PC-3 (cell line): ENCODE results near the gene IGDCC3.

Experiments
- EZH2 ChIP-seq: fragments of 300-600 bp; sonication (generic); IDR thresholded peaks from one replicate; pipeline ENCODE4 v1.6.1; 2017; ENCODE audit warnings: antibody characterized with exemption, mild to moderate bottlenecking, low read length; ENCODE audit not compliant: unreplicated experiment
- TF ChIP-seq, protein P1 (sequence below): fragments of 300-600 bp; sonication (generic); conservative IDR thresholded peaks from 2 replicates; pipeline ENCODE4 v1.5.1; 2017; ENCODE audit warnings: antibody characterized with exemption, low read depth, mild to moderate bottlenecking, low read length

- TF ChIP-seq, protein P1, sequence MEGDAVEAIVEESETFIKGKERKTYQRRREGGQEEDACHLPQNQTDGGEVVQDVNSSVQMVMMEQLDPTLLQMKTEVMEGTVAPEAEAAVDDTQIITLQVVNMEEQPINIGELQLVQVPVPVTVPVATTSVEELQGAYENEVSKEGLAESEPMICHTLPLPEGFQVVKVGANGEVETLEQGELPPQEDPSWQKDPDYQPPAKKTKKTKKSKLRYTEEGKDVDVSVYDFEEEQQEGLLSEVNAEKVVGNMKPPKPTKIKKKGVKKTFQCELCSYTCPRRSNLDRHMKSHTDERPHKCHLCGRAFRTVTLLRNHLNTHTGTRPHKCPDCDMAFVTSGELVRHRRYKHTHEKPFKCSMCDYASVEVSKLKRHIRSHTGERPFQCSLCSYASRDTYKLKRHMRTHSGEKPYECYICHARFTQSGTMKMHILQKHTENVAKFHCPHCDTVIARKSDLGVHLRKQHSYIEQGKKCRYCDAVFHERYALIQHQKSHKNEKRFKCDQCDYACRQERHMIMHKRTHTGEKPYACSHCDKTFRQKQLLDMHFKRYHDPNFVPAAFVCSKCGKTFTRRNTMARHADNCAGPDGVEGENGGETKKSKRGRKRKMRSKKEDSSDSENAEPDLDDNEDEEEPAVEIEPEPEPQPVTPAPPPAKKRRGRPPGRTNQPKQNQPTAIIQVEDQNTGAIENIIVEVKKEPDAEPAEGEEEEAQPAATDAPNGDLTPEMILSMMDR: no peak
- no peak for TF ChIP-seq EZH2
These were observed 66.0 kb downstream of the IGDCC3 start for GRCh38 chr15:65311760-65312159.
